NCI-H1436 treated with DMSO at 0.1 percent for 48 hours (cell line): ENCODE data around the gene ITIH4.

ENCODE experiments used
- DNase-seq: peaks from one replicate; lab custom pipeline; 2025; lab: John Stamatoyannopoulos, UW

The ITIH4 gene

DNA sequence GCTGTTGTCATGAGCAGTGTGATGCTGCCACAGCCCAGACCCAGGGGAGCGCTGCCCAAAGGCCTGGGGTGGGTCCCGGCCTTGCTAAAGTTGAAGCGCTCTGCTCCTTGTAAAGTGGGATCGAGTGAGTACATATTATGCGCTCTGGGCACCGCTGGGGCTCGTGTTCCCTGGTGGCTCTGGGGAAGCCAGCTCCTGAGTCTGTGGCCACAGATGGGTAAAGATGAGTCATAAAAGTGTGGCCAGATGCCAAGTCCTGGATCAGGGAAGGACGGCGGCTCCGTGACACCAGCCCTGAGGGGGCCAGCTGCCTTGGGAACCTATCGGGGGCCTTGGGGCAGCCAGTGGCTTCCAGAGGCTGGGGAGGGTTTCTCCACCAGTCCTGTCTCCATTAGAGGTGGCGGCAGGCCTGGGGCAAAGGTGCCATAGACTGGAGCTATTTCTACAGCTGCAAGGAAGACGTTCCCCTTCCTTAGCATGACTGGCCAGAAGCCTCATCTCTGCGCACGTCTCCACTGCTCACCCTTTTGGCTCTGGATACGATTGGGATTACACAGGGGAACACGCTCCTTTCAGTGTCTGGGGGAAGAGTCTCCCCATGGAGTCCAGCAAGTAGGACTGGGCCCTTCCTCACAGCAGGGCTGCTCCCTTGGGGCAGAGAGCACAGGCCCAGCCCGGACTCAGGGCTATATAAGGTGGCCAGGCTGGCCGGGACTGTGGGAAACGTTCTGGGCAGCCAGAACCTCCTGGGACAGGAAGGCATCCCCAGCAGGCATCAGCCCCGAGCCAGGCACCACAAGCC is 1.2 kb upstream of the ITIH4 start:
- DNase-seq, result no peak

DNA sequence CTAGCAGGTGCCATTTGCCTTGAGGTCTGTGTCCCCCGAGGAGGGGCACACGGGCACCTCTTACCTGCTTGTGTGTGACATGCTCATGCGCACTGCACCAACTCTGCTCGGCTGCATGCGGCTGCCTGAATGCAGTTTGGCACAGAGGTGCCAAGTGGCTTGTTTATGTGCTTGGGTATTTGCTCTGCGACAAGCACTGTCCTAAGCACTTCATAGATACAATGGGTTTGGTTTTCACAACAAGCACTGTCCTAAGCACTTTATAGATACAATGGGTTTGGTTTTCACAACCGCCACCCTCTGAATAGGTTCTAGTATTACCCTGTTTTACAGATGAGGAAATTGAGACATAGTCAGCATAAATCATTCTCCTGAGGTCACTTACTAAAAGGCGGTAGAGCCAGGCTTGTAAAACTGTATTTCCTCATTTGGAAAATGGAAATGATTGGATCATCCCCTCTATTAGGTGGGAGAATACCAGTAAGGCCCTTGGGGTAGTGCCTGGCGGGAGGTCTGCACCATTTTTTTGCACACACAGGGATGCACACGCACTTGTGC is 487 bp downstream of the ITIH4 start:
- no peak for DNase-seq

GRCh38 chr3:52829482-52829881 is 990 bp downstream of the ITIH4 start:
- no peak for DNase-seq

- no peak for DNase-seq
Observed at GRCh38 chr3:52827866-52828376, 2.6 kb downstream of the ITIH4 start.

- DNase-seq, result no peak
Observed at GRCh38 chr3:52827441-52827840, 3.0 kb downstream of the ITIH4 start.

- no peak for DNase-seq
Observed at GRCh38 chr3:52824037-52824436, 6.4 kb downstream of the ITIH4 start.

- DNase-seq, result no peak
Observed at GRCh38 chr3:52822363-52822762, 8.1 kb downstream of the ITIH4 start.

DNA sequence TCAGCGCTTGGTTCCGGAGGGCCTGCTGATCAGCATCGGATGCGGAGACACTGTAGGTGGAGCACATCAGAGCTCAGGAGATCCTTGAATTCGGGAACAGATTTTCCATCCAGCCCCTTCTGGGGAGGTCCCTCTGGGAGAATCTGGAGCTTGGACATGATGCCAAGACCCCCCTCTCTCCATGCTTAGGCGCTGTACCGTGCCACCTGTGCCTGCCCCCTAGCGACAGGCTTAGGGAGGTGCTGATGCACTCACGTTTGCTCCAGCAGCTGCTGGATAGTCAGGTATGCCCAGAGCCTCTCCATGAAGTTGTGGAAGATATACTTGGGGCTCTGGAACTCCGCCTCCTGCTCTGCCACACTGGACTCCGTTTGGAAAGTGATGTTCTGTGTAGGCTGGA is 9.7 kb downstream of the ITIH4 start:
- DNase-seq, result no peak

DNA sequence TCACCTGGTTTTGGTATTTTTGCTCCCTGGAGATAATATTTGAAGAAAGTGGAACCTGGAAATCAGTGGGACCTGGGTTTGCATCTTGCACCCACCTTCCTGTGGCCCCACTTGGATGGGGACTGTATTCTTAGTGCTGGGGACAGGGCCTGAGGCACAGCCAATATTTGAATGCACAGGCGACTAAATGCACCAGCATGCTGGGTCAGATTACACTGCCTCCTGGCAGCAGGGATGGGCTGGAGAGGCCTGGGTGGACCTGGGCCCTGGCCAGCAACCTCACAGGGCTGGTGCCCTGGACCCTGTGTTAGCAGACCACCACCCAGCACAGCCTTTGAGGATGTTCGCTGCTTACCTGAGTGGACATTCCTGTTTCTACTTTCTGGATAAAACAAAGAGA is 10.5 kb downstream of the ITIH4 start:
- no peak for DNase-seq

- DNase-seq, result no peak
Observed at GRCh38 chr3:52817860-52818259, 12.6 kb downstream of the ITIH4 start.

GRCh38 chr3:52817221-52817620 is 13.3 kb downstream of the ITIH4 start:
- no peak for DNase-seq

GRCh38 chr3:52816654-52817053 is 13.8 kb downstream of the ITIH4 start:
- no peak for DNase-seq

DNA sequence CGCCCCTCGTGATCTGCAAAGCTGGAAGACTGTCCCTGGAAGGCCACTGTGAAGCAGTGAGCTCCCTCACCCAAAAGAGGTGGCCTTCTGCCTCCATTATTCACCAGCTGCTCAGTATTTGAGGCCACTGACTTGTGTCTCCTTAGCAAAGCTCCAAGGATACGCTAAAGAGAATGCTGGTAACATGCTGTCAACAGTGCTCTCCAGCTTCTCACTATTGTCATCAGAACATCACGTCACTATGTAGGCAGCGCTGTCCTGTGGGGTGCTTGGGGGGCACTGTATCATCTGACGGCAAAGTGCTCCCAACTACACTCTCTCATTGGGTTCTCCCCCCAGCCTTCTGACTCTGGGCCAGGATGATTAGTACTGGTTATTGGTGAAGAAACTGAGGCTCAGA is 14.3 kb downstream of the ITIH4 start:
- no peak for DNase-seq

- no peak for DNase-seq
Observed at GRCh38 chr3:52813810-52814209, 16.7 kb downstream of the ITIH4 start.

DNA sequence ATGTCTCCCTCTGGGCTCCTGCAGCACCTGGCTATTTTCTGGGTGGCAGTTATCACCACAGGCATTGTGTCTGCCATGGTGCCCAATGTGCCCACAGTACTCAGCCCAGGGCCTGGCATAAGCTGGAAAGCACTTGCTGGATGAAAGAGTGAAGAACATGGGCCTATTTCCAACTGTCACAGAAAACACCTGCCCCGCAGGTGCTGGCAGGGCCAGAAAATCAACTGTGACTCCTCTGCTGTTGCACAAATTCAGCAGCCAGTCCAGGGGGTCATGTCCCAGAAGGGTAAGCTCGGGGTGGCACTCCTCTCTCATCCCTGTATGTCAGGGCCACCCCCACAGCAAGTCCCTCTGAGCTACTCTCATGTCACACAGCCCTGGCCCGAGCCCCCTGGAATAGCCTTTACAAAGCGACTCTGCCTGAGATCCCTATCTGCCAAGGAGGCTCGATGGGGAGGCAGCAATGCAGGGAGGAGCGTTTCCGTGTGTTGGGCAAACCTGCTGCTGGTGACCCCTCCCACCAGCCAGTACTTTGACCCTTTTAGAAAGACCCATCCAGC is 18.9 kb downstream of the ITIH4 start:
- DNase-seq, result no peak

- no peak for DNase-seq
Observed at GRCh38 chr3:52810923-52811322, 19.5 kb downstream of the ITIH4 start.

GRCh38 chr3:52809662-52810377 is 20.7 kb downstream of the ITIH4 start:
- DNase-seq, result no peak

DNA sequence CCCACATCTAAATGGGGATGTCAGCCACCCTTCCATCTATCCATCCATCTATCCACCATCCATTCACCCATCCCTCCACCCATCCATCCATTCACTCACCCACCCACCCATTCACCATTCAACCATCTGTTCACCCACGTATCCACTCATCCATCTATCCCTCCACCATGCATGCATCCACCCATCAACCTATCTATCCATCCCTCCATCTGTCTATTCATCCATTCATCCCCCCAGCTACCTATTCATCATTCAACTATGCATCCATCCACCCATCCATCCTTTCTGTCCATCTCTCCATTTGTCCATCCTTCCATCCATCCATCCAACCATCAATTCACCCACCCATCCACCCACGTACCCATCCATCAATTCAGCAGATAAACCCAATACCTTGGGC is 21.3 kb downstream of the ITIH4 start:
- no peak for DNase-seq

GRCh38 chr3:52805270-52806039 is 25.0 kb downstream of the ITIH4 start:
- DNase-seq, result no peak

DNA sequence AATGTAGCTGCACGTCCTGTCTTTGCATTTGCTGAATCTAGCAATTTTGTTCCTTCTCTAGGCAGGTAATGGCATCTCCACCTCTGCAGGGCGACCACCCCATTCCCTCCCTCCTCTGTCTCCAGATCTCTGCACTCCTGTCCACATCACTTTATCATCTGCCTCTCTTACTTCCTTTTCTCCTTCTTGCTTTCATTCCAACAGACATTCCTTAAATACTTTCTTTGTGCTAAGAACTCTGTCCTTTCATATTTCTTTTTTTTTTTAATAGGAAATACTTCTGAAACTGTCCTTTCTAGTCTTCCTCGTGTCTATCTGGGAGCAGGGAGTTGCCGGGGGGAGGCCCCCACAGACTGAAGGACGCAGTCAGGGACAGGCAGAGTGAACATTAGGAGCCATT is 28.6 kb downstream of the ITIH4 start:
- no peak for DNase-seq

DNA sequence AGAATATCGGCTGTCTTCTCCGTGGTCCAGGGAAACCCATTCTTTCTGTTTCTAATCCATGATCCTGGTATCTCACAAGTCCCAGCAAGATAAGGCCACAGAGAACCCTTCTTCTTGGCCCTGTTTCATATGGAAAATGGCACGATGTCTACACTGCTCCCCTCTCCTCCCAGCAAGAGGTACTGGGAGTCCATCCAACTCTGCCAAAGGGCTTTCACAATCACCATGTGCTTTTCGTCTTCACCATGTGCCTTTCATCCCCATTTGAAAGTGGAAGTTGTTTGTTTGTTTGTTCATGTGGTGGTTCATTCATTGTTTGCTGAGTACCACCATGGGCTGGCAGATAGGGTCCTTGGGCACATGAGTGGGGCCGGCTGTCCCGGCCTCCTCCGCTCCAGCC is 30.4 kb downstream of the ITIH4 start:
- DNase-seq, result no peak

DNA sequence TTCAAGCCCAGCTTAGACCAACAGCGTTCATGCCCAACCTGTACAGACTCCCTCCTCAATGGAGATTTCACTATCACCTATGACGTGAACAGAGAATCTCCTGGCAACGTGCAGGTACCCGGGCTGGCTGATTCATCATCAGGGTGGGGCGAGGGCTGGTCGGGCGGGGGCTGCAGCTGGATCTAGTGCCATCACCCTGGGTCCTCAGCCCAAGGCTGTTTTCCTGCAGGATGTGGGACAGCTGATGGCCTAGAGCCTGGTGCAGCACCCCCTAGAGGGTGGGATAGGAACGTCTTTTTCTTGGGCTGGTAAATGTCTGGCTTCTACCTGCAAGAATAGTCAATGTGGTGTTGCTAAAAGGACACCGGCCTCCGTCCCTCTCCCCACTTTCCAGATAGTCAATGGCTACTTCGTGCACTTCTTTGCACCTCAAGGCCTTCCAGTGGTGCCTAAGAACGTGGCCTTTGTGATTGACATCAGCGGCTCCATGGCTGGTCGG is 31.4 kb downstream of the ITIH4 start:
- no peak for DNase-seq
